ENCODE results near the gene TMEM62. TPM values are rescaled to one million over a fixed set of nuclear protein-coding genes. Genes with fewer than 3 reads are reported as not detected.

Gene TMEM62
- total RNA-seq, 2 donors from 2014 or later = 33.0 to 34.2 TPM

DNA sequence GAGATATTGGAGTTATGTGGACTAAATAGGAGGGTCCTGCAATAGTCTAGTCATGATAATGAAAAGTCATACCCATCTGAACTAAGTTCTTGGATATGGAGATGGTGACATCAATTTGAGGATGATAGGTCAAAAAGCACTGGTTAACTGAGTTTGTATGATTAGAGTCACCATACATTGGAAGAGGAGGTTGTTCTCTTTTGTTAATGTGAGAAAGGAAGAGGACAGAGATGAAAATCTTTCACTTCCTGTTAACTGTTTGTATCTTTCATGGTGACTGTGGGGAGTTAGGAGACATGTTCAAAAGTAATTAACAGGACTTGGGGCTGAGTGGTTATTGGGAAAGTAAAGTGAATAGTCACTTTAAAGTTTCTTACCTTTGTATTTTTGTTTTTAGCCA lies 11.1 kb downstream of the TMEM62 start:
- no peaks in the 10 kb centered on the region for H3K27me3 ChIP-seq
- no peak overlapping the region for H3K27ac ChIP-seq
- no peaks in the 10 kb centered on the region for H3K4me1 ChIP-seq
- peaks cover 3% of the 10 kb centered on the region for H3K36me3 ChIP-seq
- TF ChIP-seq, protein P1, sequence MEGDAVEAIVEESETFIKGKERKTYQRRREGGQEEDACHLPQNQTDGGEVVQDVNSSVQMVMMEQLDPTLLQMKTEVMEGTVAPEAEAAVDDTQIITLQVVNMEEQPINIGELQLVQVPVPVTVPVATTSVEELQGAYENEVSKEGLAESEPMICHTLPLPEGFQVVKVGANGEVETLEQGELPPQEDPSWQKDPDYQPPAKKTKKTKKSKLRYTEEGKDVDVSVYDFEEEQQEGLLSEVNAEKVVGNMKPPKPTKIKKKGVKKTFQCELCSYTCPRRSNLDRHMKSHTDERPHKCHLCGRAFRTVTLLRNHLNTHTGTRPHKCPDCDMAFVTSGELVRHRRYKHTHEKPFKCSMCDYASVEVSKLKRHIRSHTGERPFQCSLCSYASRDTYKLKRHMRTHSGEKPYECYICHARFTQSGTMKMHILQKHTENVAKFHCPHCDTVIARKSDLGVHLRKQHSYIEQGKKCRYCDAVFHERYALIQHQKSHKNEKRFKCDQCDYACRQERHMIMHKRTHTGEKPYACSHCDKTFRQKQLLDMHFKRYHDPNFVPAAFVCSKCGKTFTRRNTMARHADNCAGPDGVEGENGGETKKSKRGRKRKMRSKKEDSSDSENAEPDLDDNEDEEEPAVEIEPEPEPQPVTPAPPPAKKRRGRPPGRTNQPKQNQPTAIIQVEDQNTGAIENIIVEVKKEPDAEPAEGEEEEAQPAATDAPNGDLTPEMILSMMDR (IDR thresholded peaks at IDR 0.05) = no peak
- intact Hi-C loops (cut with DNase I) = no loop called here
- H3K4me3 ChIP-seq = no peak overlapping the region
- H3K9me3 ChIP-seq = no peaks in the 10 kb centered on the region
- no peak overlapping the region for H3K9ac ChIP-seq (ENCODE audit: low read depth in 2 of 2, low read length in 2 of 2)
- DNase-seq = no peak

DNA sequence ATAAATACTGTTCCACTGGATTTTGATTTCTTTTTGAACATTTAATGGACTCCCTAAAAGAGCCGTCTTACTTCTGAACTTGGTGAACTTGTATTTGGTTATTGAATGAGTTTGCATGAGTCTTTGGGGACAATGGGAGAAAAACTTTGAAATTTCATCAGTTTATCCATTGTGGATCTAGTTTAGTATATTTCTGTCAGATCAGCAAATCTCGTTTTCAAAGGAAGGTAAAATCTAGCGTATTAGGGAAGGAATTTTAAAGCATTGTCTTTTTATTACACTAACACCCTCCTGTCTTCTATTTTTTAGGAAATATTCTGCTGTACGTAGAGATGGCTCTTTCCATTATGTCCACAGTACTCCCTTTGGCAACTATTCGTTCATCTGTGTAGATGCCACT lies 12.8 kb downstream of the TMEM62 start:
- H3K27ac ChIP-seq = no peak overlapping the region
- peaks cover 5% of the 10 kb centered on the region for H3K36me3 ChIP-seq
- H3K9me3 ChIP-seq = no peaks in the 10 kb centered on the region
- no peaks in the 10 kb centered on the region for H3K27me3 ChIP-seq
- no peaks in the 10 kb centered on the region for H3K4me1 ChIP-seq
- intact Hi-C loops (cut with DNase I) = no loop called here
- TF ChIP-seq, protein P1 (IDR thresholded peaks at IDR 0.05) = no peak
- DNase-seq = no peak
- no peak overlapping the region for H3K4me3 ChIP-seq
- H3K9ac ChIP-seq (ENCODE audit: low read depth in 2 of 2, low read length in 2 of 2) = no peak overlapping the region

DNA sequence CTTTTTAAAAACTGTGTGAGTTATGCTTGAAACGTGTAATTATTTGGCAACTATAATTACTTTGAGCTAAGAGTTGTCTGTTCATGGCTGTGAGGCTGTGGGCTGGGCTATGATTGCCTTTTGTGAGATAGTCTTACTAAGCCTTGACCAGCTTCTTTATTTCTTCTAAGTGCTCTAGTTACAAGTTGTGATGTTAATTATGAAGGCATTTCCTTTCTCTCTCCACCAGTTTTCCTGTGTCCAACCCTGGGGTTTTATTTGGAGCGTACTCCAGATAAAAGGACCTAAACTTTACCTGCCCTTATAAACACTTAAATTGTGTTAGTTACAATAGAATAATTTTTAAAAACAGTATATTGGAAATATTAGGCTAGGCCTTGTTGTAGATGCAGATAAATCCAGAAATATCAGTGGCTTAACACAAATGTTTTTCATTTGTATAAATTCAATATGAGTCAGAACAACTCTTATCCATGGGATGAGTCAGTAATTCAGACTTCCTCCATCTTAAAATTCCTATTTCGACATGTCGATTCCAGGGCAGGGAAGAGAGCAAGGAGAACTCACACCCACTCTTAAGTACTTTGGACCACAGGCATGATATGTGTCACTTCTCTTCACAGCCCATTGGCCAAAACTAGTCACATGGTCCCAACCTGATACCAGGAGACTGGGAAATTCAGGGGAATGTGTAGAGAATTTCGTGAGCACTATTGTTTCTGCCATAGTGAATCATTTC lies 17.0 kb downstream of the TMEM62 start:
- TF ChIP-seq, protein P1 (IDR thresholded peaks at IDR 0.05) = no peak
- Histone ChIP-seq H3K9ac (ENCODE audit: low read depth in 2 of 2, low read length in 2 of 2) (no peak overlapping the region), H3K27ac (no peak overlapping the region), H3K4me1 (no peaks in the 10 kb centered on the region), H3K27me3 (no peaks in the 10 kb centered on the region), H3K9me3 (no peaks in the 10 kb centered on the region), H3K4me3 (no peak overlapping the region), H3K36me3 (peaks cover 9% of the 10 kb centered on the region)
- no peak for DNase-seq
- intact Hi-C loops (cut with DNase I) = no loop called here

DNA sequence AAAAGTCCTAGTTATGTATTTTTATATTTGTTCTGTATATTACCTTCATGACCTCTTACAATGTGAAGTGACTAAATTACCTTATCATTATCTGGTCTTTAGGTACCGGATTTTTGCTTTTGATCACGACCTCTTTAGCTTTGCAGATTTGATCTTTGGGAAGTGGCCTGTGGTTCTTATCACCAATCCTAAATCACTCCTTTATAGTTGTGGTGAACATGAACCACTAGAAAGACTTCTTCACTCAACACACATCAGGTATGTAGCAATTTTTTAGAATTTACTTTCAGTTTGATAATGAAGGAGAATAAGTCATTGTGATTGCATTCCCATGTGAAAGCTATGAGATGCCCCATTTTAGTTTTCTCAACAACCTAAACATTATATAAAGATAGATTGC lies 18.3 kb downstream of the TMEM62 start:
- Histone ChIP-seq H3K9ac (ENCODE audit: low read depth in 2 of 2, low read length in 2 of 2) (no peak overlapping the region), H3K4me1 (no peaks in the 10 kb centered on the region), H3K27me3 (no peaks in the 10 kb centered on the region), H3K4me3 (no peak overlapping the region), H3K36me3 (peaks cover 9% of the 10 kb centered on the region), H3K27ac (no peak overlapping the region), H3K9me3 (no peaks in the 10 kb centered on the region)
- intact Hi-C loops (cut with DNase I) = no loop called here
- TF ChIP-seq, protein P1 (IDR thresholded peaks at IDR 0.05) = no peak
- DNase-seq = no peak

DNA sequence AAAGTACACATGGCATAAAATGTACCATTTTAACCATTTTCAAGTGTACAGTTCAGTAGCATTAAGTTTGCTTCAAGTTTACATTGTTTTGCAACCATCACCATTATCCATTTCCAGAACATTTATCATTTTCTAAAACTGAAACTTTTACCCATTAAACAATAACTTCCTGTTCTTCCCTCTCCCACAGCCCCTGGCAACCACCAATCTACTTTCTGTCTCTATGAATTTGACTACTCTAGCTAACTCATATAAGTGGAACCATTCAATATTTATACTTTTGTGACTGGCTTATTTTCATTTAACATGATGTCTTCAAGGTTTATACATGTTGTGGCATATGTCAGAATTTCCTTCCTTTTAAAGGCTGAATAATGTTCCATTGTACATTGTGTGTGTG lies 19.9 kb downstream of the TMEM62 start:
- no peak overlapping the region for H3K27ac ChIP-seq
- no peaks in the 10 kb centered on the region for H3K4me1 ChIP-seq
- peaks cover 9% of the 10 kb centered on the region for H3K36me3 ChIP-seq
- TF ChIP-seq, protein P1 (IDR thresholded peaks at IDR 0.05) = no peak
- H3K27me3 ChIP-seq = no peaks in the 10 kb centered on the region
- intact Hi-C loops (cut with DNase I) = no loop called here
- no peaks in the 10 kb centered on the region for H3K9me3 ChIP-seq
- no peak overlapping the region for H3K4me3 ChIP-seq
- H3K9ac ChIP-seq (ENCODE audit: low read depth in 2 of 2, low read length in 2 of 2) = no peak overlapping the region
- DNase-seq = no peak
